Measurements from ENCODE around the gene IMPA2. TPM values are rescaled to one million over a fixed set of nuclear protein-coding genes. Genes with fewer than 3 reads are reported as not detected.

IMPA2 gene
- total RNA-seq, 1 experiment from 2014 or later: 12.8 TPM

DNA sequence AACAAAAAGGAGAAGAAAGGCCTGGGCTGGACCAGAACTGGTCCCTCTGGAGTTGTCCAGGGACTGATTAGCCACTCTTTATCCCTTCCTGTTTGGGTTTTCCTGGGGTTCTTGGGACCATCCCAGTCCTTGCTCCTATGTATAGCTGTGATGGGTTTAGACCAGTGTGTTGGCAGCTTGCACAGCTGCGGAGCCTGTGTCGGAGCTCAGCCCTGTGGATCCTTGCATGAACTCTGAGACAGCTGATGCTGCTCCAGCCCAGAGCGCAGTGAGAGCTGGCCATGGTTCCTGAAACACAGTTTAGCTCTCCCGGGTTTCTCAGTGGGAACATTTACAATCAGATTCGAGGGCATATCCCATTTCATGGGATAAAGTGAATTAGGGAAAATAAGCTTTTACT is 16.9 kb downstream of the IMPA2 start:
- ChIA-PET CTCF (interaction anchor here (0.6 to 13.5 kb wide), 6 partner anchors 41 to 1585 kb away, joined by 3 to 458 read pairs (median 4); no protein-coding TSS in a partner anchor), POLR2A (interaction anchor here (1.1 to 1.4 kb wide), 2 partner anchors 10 to 60 kb away, joined by 3 to 7 read pairs; no protein-coding TSS in a partner anchor)
- H3K36me3 Mint-ChIP-seq (ENCODE audit: insufficient read depth, unreplicated experiment): peaks cover 24% of the 10 kb centered on the region
- BruUV-seq (replicated peaks): no TSS peak
- H3K9me3 Mint-ChIP-seq (ENCODE audit: unreplicated experiment): no peaks in the 10 kb centered on the region
- TF ChIP-seq, protein P1, sequence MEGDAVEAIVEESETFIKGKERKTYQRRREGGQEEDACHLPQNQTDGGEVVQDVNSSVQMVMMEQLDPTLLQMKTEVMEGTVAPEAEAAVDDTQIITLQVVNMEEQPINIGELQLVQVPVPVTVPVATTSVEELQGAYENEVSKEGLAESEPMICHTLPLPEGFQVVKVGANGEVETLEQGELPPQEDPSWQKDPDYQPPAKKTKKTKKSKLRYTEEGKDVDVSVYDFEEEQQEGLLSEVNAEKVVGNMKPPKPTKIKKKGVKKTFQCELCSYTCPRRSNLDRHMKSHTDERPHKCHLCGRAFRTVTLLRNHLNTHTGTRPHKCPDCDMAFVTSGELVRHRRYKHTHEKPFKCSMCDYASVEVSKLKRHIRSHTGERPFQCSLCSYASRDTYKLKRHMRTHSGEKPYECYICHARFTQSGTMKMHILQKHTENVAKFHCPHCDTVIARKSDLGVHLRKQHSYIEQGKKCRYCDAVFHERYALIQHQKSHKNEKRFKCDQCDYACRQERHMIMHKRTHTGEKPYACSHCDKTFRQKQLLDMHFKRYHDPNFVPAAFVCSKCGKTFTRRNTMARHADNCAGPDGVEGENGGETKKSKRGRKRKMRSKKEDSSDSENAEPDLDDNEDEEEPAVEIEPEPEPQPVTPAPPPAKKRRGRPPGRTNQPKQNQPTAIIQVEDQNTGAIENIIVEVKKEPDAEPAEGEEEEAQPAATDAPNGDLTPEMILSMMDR (IDR thresholded peaks at IDR 0.05; ENCODE audit: unreplicated experiment): no peak
- intact Hi-C loops (cut with micrococcal nuclease): loop anchor here (5.0 kb wide), 1 partner anchor 39 kb away; no protein-coding TSS in a partner anchor
- no peak overlapping the region for H3K4me3 Mint-ChIP-seq (ENCODE audit: unreplicated experiment)
- H3K27ac Mint-ChIP-seq (ENCODE audit: low read depth, unreplicated experiment): peak overlapping the region; percentile 49
- H3K4me1 Mint-ChIP-seq (ENCODE audit: insufficient read depth, unreplicated experiment): peaks cover 29% of the 10 kb centered on the region
- H3K27me3 Mint-ChIP-seq (ENCODE audit: insufficient read depth, unreplicated experiment): no peaks in the 10 kb centered on the region
- DNase-seq (ENCODE audit: unreplicated experiment): no peak

DNA sequence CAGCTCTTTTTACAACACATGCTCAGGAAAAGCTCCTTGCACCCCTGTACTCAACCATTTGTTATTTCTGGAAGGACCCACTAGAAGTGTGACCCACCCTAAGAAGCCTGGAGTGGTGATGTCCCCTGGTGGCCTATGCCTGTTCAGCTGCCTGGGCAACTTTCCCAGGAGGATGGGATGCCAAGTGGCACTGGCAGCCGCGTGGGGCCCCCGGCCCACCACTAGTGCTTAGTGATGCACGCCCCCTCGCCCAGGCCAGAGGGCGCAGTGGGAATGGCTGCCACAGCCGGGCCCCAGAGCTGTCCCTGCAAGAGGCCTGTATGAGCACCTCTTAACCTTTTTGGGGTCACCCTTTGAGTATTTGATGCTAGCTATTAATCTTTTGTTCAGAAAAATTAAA is 18.1 kb downstream of the IMPA2 start:
- Mint-ChIP-seq H3K27me3 (ENCODE audit: insufficient read depth, unreplicated experiment) (no peaks in the 10 kb centered on the region), H3K4me3 (ENCODE audit: unreplicated experiment) (no peak overlapping the region), H3K9me3 (ENCODE audit: unreplicated experiment) (no peaks in the 10 kb centered on the region), H3K36me3 (ENCODE audit: insufficient read depth, unreplicated experiment) (peaks cover 26% of the 10 kb centered on the region), H3K4me1 (ENCODE audit: insufficient read depth, unreplicated experiment) (peaks cover 17% of the 10 kb centered on the region), H3K27ac (ENCODE audit: low read depth, unreplicated experiment) (no peak overlapping the region)
- BruUV-seq (replicated peaks): no TSS peak
- POLR2A ChIA-PET: no interaction called here
- DNase-seq (ENCODE audit: unreplicated experiment): no peak
- intact Hi-C loops (cut with micrococcal nuclease): loop anchor here (5.0 kb wide), 1 partner anchor 38 kb away; no protein-coding TSS in a partner anchor
- TF ChIP-seq, protein P1 (IDR thresholded peaks at IDR 0.05; ENCODE audit: unreplicated experiment): no peak
- CTCF ChIA-PET: interaction anchor here (0.7 to 13.5 kb wide), 3 partner anchors 39 to 54 kb away, joined by 3 to 458 read pairs (median 4); no protein-coding TSS in a partner anchor

DNA sequence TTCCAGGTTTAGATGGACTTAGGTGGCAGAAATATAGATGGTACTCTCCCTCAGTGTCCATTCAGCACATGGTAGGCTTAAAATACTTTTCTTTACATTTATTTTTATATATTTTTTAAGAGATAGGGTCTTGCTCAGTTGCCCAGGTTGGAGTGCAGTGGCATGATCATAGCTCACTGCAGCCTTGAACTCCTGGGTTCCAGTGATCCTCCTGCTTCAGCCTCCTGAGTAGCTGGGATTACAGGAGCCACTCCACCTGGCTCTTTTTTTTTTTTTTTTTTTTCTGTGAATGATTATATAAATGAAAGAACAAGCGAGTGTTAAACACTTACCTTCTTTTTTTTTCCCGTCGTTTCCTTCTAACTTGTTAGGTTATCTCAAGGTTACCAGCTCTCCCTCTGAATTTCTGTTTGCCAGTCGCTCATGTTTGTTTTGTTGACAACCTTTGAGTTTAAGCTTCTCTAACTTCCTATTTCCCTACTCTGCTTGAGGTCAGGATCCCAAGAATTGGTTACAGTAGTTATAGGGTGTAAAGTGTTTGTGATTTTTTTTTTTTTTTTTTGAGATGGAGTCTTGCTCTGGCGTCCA is 18.9 kb downstream of the IMPA2 start:
- H3K36me3 Mint-ChIP-seq (ENCODE audit: insufficient read depth, unreplicated experiment): peaks cover 33% of the 10 kb centered on the region
- no peak overlapping the region for H3K27ac Mint-ChIP-seq (ENCODE audit: low read depth, unreplicated experiment)
- peaks cover 10% of the 10 kb centered on the region for H3K4me1 Mint-ChIP-seq (ENCODE audit: insufficient read depth, unreplicated experiment)
- CTCF ChIA-PET: interaction anchor here (0.7 to 13.5 kb wide), 3 partner anchors 38 to 1441 kb away, joined by 3 to 458 read pairs (median 5); no protein-coding TSS in a partner anchor
- H3K9me3 Mint-ChIP-seq (ENCODE audit: unreplicated experiment): no peaks in the 10 kb centered on the region
- no TSS peak for BruUV-seq (replicated peaks)
- no peak overlapping the region for H3K4me3 Mint-ChIP-seq (ENCODE audit: unreplicated experiment)
- H3K27me3 Mint-ChIP-seq (ENCODE audit: insufficient read depth, unreplicated experiment): no peaks in the 10 kb centered on the region
- DNase-seq (ENCODE audit: unreplicated experiment): no peak
- intact Hi-C loops (cut with micrococcal nuclease): no loop called here
- TF ChIP-seq, protein P1 (IDR thresholded peaks at IDR 0.05; ENCODE audit: unreplicated experiment): no peak
- POLR2A ChIA-PET: interaction anchor here (0.6 kb wide), 1 partner anchor 63 kb away, joined by 3 read pairs; no protein-coding TSS in a partner anchor

DNA sequence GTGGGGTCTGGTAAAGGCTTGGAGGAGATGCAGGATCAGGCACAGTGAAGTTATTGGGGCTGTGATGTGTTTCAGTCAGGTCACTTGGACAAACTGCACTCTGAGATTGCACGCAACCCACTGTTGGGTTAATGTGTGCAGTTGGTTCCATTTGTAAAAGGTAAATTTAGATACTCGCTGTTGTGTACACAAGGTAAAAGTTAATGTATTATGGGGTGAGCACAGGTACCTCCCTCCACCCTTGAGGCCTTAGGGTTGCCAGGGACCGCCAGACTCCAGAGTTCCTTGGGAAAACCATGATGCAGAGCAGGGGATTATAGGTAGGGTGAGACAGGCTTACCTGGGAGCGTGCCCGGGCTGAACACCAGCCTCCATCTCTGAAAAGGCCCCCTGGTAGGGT is 20.1 kb downstream of the IMPA2 start:
- DNase-seq (ENCODE audit: unreplicated experiment): no peak
- intact Hi-C loops (cut with micrococcal nuclease): no loop called here
- Mint-ChIP-seq H3K4me3 (ENCODE audit: unreplicated experiment) (no peak overlapping the region), H3K27me3 (ENCODE audit: insufficient read depth, unreplicated experiment) (no peaks in the 10 kb centered on the region), H3K9me3 (ENCODE audit: unreplicated experiment) (no peaks in the 10 kb centered on the region), H3K4me1 (ENCODE audit: insufficient read depth, unreplicated experiment) (no peaks in the 10 kb centered on the region), H3K27ac (ENCODE audit: low read depth, unreplicated experiment) (no peak overlapping the region), H3K36me3 (ENCODE audit: insufficient read depth, unreplicated experiment) (peaks cover 33% of the 10 kb centered on the region)
- ChIA-PET POLR2A (interaction anchor here (1.3 to 1.6 kb wide), 2 partner anchors 16 to 20 kb away, joined by 3 to 7 read pairs; partner anchors contain the start of gene IMPA2), CTCF (interaction anchor here (0.7 kb wide), 1 partner anchor 36 kb away, joined by 3 read pairs; no protein-coding TSS in a partner anchor)
- BruUV-seq (replicated peaks): no TSS peak
- TF ChIP-seq, protein P1 (IDR thresholded peaks at IDR 0.05; ENCODE audit: unreplicated experiment): no peak
